GM21367 (cell line): ENCODE results near the gene SPI1.

ENCODE experiments used
- ATAC-seq: cut with Tn5 transposase; IDR thresholded peaks from one replicate; pipeline ENCODE4 v1.9.1; 2021; ENCODE audit not compliant: unreplicated experiment

The SPI1 gene

DNA sequence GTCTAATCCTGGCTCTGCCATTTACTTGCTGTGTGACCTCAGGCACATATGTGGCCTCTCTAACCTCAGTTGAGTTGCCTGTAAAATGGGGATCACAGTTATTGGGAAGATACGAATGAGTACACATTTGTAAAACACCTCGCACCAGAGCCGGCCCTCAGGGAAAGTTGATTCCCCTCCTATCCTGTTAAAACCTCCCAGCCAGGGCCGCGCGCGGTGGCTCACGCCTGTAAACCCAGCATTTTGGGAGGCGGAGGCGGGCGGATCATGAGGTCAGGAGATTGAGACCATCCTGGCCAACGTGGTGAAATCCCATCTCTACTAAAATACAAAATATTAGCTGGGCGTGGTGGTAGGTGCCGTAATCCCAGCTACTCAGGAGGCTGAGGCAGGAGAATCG, 18.0 kb downstream of the SPI1 start:
- no peak for ATAC-seq

DNA sequence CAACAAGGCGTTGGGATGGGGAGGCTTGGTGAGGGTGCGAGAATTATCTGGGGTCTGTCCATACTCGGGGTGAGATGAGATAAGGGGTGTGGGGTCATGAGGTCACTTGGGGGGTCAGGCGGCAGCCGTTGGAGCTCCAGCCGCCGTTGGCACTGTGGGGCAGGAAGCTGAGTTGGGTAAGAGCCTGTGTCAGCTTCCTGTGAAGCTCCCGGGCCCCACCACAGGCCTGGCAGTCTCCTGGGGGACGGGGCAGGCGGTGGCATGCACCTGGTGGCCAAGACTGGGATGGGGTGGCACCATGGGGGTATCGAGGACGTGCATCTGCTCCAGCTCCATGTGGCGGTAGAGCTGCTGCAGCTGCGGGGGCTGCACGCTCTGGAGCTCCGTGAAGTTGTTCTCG, 18.8 kb downstream of the SPI1 start:
- ATAC-seq: no peak

DNA sequence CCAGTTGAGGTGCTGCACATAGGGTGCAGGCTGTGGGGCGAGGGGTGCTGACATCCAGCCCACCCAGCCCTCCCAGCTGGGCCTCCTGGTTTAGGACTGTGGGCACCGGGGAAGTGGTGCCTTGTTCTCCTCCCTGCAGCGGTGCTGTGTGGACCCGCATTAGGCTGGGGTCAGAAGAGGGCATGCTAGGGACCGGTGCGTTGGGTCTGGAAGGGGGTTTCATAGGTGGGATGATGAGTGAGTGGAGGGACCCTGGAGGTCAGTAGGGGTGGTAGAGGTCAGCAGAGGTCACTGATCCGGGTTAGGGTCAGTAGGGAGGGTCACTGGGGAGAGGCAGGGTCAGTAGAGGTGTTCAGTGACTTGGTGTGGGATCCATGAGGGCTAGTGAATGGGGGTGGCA, 19.2 kb downstream of the SPI1 start:
- ATAC-seq: no peak

DNA sequence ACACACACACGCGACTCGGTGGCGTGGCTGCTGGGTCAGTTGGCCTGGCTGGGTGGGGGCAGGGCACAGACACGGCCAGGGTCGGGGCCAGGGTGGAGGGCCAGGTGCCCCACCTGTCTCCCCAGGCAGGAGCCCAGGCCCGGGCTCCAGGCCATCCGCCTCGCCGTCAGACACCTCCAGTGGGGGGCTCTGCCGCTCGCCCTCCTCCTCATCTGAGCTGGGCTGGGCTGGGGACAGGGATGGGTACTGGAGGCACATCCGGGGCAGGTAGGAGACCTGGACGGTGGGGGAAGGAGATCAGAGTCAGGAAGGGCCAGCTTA, 19.7 kb downstream of the SPI1 start:
- ATAC-seq: no peak

DNA sequence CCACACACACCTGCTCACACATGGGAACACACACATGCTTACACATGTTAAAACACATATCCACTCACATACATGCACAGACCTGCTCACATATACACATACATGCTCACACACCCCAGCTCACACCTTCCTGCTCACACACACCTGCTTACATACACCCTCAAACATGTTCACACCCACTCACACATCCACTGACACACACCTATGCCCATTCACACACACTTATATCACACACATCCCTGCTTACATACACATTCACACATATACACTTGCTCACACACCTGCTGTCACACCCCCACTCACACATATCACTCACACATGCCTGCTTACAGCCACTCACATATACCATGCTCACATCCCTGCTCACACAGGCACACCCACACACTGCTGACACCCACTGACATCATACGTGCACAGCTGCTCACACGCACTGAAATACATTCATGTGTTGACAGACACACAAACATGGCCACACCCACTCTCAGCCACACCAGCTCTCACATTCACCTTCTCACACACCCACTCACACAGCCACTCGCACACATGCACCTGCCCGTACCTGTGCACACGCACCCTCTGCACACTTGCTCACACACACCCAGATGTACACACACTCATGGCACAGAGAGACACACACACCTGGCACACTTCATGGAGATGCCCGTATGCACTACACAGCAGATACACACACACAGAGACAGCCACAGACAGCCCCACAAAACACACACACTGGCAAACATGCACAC, 20.2 kb downstream of the SPI1 start:
- ATAC-seq: no peak

DNA sequence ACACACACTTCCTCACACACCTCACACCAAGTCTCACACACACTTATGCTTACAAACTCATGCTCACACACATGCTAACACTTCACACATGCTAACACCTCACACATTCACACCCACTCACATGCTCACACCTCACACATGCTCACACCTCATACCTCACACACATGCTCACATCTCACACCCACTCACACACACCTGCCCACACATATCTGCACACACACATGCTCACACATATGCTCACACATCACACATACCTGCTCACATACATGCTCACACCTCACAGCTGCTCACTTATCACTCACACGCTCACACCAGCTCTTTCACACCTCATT, 21.4 kb downstream of the SPI1 start:
- ATAC-seq: no peak

DNA sequence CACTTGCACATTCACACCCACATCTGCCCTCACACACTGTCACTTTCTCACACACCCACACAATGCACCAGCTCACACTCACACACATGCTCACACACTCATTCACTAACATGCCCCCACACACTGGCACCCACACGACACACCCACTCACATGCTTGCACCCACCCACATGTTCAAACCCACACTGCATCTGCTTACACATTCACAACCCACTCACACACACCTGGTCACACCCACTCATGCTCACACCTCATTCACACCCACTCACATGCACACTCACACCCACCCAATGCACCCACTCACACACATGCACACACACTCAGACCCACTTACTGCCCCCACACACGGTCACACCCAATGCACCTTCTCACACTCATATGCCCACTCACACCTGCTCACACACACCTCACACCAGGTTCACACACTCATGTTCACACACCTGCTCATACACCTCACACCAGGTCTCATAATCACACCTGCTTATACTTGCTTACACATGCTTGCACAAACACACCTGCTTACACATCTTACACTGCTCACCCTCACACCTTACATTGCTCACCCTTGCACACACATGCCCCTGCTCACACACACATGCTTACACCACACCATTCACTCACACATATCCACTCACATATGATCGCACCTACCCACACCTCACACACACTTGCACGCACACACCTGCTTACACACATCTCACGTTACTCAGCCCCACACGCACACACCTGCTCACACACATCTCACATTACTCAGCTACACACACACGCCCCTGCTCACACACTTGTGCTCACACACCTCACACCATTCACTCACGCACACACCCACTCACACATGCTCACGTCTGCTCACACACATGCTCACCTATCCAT, 22.0 kb downstream of the SPI1 start:
- no peak for ATAC-seq

DNA sequence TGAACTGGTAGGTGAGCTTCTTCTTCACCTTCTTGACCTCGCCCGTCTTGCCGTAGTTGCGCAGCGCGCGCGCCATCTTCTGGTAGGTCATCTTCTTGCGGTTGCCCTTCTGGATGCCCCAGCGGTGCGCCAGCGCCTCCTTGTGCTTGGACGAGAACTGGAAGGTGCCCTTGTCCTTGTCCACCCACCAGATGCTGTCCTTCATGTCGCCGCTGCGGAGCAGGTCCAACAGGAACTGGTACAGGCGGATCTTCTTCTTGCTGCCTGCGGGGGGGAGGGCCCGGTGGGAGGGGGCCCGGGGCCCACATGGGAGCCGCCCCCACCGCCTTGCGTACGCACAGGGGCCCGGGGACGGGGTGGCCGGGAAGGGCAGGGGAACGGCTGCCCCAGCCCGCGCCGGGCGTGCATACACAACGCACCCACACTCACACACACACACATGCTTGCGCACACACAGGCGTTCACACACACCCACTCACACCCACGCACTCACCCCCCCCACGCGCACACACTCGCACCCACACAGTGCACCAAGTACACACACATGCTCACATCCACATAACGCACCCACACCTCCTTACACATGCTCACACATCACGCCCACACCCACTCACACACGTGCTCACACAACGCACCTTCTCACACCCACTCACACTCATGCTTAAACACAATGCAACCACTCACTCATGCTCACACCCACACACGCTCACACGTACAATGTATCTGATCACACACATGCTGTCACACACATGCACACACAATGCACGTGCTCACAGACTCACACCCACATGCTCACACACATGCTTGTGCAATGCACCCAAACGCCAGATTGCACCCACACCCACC, 22.8 kb downstream of the SPI1 start:
- no peak for ATAC-seq

DNA sequence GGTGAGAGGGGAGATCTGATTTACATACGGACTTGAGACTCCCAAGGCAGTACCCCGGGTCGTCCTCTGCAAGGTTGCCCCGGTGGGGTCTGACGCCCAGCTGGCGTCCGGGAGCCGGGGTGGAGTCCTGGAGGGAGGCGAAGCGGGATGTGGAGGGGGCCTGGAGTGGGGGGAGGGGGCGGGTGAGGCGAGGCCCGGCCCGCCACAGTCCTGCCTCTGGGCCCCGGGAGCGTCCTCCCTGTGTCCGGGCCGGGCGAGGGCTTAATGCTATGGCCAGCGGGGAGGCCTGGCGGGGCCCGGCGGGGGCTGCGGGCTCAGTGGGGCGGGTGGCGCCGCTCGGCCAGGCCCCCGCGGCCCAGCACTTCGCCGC, 23.4 kb downstream of the SPI1 start:
- ATAC-seq: no peak

DNA sequence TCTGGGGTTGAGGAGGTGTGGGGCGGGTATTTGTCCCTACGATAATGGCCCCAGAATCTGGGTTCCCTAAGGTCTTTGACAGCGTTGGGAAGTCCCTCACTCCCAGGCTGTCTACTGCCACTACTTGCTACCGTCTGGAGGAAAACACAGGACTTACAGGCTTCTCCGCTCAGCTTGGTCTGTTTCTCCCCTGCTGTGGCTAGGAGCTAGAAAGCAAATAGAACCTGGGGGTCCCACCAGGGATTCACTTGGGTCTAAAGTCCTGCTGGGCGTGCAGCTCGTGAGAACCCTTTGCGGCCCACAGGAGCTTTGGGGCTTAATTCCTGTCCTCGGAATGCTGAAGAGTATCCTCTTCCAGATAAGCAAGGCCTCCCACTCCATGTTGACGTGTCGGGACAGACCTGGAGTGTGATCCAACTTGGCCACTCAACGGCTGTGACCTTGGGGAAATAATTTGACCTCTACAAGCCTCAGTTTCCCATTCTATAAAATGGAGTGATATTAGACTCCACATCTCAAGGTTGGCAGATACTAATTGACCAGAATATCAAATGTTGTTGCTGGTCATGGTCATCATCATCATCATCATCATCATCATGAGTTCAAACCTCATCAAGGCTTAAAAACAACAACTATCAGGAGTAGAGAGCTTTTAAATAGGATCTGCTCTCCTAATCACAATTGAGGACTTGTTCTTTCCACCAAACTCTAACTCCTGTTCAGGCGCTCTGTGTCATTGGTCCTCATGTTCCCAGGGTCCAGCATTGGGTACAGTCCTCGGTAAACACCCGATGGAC, 24.2 kb downstream of the SPI1 start:
- no peak for ATAC-seq

DNA sequence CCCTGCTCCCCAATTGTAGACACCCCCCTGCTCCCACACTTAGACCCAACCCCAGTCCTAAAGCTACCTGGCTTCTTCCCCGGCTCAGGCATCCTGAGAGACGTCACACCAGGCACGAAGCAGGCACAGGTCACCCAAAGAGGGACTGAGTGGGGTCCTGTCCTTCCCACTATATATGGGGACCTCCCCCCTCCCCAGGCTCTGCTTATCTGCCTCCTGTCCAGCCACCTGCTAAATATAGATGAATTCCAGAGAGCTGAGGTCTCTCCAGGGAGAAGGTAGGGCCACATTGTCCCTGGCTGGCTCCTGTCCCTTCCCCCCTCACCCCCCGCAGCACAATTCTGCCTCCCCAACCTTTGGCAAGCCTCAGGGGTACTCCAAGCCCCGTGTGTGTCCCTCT, 25.8 kb downstream of the SPI1 start, which contains the start of gene MYBPC3:
Gene MYBPC3 (minus strand): TSS at position 147 of the 400 bp plus-strand sequence. CDS start 55 bp downstream, at position 92.
- no peak for ATAC-seq

DNA sequence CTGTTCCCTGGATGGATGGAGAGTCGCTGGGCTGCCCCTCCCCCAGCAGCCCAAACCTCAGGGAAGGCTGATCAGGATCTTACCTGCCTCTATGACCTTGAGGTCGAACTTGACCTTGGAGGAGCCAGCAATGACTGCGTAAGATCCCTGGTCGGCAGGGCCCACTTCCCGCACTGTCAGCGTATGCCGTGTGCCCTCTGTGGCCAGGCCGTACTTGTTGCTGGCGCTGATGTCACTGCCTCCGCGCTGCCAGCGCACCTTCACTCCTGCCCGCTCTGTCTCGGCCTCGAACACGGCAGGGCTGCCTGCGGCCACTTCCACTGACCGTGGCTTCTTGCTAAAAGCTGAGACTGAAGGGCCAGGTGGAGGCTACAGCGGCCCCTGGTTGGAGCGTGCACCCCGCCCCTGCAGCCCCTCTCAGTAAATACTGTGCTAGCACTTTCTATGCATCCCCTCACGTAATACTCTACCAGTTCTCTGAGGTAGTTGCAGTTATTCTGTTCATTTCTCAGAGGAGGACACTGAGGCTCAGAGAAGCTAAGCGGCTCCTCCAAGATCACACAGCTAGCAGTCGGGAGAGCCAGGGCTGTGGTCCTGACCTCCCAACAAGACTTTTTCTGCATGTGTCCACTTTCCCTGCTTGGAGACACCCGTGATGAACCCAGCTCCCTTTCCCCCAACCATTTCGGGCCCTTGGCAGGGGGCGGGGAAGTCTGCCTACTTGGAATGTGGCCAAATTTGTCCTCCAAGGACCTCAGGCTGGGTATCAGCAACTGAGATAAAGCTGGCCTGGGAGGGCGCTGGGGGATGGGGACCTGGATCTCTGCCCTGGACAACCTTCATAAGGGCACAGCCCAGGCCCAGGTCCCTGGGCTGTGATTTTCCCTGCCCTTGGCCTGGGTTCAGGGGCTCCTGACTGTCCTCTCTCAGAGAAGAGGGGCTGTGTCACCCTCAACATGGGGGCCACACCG, 26.9 kb downstream of the SPI1 start:
- no peak for ATAC-seq

DNA sequence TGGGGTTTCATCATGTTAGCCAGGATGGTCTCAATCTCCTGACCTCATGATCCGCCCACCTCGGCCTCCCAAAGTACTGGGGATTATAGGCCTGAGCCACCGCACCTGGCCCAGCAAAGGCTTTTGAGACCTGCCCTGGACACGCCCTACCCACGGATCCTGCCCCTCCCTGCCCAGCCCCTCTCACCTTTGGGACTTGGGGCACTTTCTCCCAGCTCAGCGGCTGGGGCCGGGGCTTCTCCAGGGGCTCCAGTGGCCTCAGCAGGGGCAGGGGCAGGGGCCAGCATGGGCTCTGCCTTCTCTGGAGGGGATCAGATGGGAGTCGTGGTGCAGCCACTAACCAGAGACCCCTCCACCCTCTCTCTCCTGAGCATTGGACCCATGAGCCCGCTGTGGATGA, 28.0 kb downstream of the SPI1 start:
- ATAC-seq: no peak

DNA sequence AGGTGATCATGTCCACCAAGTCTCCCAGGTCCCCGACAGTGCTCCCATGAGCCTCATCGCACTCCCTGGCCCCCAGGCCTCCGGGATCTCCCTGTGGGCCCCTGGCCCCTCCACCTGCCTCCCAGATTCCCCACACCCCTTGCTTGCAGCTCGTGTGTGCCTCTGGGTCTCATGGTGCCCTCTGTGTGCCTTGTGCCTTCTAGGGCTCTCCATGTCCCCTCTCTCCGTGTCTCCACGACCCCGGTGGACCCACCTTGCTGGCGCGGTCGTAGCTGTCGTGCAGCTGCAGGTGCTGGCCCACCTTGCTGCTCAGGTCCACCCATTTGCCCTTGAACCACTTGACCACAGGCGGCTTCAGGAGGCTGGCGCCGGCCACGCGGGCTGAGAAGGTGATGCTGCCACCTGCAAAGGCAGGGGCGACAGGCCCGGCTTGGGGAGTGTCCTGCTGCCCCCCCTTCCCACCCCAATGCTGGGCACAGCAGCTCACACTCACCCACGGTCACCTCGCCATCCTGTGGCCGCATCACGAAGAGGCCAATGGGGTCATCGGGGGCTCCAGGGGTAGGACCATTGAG, 28.7 kb downstream of the SPI1 start:
- no peak for ATAC-seq

DNA sequence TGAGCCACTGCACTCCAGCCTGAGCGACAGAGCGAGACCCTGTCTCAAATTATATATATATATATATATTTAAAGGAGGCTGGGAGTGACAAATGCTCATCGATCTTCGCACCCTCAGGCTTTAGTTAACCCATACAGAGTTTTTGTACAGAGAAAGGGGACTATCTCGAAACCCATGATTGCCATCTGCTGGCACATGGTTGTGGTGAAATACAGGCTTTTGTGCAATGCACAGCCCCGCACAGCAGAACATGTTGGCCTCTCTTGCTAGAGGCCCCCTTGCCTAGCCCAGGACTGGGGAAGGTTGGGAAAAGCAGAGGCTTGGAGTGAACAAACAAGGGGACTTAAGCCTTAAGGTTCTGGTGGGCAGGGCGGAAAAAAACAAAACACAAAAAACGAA, 29.5 kb downstream of the SPI1 start:
- no peak for ATAC-seq

DNA sequence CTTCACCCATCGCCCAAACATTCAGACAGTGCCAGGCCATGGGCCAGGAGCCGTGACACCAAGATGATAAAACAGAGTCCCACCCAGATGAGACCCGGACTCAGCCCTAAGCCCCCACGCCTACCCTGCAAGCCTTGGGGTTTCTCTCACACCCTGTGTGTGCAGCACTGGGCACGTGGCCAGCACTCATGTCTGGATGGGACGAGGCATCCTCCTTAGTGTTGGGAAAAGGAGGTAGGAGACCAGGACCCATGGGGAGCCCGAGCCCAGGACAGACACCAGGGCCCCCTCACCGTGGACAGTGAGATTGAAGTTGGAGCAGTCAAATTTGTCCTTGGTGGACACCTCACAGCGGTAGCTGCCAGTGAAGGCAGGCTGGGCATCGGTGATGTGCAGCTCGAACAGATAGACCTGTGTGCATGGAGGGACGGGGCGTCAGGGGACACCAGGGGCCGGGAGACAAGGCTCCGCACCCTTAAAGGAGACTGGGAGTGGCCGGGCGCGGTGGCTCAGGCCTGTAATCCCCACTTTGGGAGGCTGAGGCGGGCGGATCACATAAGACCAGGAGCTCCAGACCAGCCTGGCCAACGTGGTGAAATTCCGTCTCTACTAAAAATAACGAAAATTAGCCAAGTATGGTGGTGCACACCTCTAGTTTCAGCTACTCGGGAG, 30.1 kb downstream of the SPI1 start:
- no peak for ATAC-seq

DNA sequence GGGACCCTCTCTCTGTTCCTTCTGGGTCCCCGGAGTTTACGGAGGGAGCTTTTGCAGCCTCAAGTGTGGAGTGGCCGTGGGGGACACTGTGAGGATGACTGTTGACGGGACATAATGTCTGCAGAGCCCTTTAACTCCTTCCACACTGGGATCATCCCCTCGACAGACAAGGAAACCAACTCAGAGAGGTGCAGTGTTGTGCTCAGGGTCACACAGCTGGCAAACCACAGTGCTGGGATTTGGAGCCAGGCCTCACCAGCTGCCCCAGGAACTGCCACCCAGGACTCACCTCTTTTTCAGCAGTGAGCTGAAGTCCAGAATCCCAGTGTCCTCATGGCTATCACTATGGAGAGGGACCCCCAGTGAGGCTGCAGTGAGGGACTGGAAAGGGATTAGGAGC, 31.2 kb downstream of the SPI1 start:
- no peak for ATAC-seq

DNA sequence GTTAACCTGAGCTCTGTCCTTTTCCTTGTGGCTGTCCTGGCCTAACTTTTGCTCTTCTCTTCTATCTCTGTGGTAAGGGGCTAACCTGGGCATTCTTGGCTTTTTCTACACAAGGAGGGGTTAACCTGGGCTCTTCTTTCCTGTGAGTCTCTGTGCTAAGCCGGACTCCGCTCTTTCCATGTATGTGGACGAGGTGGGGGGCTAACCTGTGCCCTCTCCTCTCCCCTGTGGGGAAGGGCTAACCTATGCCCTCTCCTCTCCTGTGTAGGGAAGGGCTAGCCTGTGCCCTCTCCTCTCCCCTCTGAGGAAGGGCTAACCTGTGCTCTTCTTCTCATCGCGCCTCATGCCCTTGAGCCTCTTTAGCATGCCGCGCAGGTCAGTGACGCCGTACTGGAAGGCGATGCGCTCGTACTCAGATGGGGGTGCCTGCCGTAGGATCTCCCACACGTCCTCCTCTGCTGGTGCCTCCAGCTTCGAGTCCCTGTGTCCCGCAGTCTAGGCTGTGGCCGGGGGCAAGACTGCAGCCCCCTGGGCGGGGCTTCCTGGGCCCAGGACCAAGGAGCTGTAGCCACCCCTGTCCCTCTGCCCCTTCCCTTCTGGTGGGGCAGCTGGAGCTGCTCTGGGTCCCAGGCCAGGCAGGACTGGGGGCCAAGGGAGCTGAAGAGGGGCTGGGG, 32.3 kb downstream of the SPI1 start:
- ATAC-seq: no peak
